ENCODE data around the gene POLR1A.

DNA sequence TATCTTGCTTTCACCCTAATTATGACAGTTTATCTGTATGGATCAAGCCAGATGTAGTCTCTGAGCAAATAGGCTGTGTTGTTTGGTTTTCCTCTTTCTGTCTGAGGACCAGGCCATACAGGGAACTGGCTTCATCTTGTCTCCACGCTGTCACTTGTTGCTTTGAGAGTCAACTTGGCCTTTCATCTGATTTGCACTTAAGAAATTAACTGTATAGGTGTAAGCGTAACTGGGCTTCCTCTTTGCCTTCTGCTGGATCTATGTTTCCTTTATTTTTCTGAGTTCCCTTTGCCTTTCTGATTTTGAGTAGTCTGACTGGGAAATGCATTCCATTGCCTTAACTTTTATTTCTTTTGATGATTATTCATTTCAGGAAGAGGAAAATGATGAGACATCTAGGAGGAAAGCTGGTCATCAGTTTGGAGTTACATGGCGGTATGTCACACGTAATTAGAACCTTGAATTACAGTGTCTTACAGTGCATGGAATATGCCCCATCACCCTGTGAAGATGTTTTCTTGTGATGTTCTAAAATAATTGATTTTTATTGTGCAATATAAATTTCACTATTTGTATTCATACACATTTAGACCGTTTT lies 17.7 kb upstream of the POLR1A start:
- TF ChIP-seq, protein P1, sequence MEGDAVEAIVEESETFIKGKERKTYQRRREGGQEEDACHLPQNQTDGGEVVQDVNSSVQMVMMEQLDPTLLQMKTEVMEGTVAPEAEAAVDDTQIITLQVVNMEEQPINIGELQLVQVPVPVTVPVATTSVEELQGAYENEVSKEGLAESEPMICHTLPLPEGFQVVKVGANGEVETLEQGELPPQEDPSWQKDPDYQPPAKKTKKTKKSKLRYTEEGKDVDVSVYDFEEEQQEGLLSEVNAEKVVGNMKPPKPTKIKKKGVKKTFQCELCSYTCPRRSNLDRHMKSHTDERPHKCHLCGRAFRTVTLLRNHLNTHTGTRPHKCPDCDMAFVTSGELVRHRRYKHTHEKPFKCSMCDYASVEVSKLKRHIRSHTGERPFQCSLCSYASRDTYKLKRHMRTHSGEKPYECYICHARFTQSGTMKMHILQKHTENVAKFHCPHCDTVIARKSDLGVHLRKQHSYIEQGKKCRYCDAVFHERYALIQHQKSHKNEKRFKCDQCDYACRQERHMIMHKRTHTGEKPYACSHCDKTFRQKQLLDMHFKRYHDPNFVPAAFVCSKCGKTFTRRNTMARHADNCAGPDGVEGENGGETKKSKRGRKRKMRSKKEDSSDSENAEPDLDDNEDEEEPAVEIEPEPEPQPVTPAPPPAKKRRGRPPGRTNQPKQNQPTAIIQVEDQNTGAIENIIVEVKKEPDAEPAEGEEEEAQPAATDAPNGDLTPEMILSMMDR (IDR thresholded peaks at IDR 0.05): no peak
- TF ChIP-seq POLR2A (IDR thresholded peaks at IDR 0.05) (no peak), POLR2AphosphoS5 (IDR thresholded peaks at IDR 0.05) (no peak), EP300 (IDR thresholded peaks at IDR 0.05) (no peak)
